Transverse colon (tissue), 4 donors: ENCODE results near the gene TOMM40L.

ENCODE experiments used
- POLR2AphosphoS5 ChIP-seq, 3 donors: sonication (generic); formaldehyde crosslinking; IDR thresholded peaks; one replicate each; pipeline ENCODE4 v1.6.1; 2016; ENCODE audit warnings: antibody characterized with exemption in 3 of 3
- TF ChIP-seq, protein P1 (sequence below), 5 experiments: fragments of 200-600 bp in 3 of 5; fragments of 450-650 bp in 2 of 5; sonication (generic) in 3 of 5; IDR thresholded peaks; 1 replicate in 2 of 5; 2 replicates in 3 of 5; pipeline ENCODE4 v1.5.1; 2016 to 2017; ENCODE audit warnings: antibody characterized with exemption in 5 of 5, inconsistent platforms in 3 of 5, mild to moderate bottlenecking in 2 of 5, moderate library complexity in 1 of 5

DNA sequence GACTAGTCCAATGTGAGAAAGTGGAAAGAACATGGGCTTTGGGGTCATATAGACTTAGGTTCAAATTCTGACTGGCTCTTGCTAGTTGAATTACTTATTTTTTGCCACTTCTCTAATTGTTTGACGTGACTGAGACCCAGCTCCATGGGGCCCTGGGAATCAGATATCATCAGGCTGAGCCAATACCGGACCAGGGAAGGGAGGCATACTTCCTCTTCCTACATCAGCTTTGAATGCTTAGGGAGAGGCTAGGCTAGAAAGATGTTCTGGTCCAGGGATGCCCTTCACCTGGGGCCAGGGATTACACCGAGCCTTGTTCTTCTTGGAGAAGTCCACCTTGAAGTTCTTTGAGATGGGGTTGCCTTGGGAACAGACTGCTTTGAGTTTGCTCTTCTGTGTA, 15.8 kb downstream of the TOMM40L start:
- TF ChIP-seq, protein P1, sequence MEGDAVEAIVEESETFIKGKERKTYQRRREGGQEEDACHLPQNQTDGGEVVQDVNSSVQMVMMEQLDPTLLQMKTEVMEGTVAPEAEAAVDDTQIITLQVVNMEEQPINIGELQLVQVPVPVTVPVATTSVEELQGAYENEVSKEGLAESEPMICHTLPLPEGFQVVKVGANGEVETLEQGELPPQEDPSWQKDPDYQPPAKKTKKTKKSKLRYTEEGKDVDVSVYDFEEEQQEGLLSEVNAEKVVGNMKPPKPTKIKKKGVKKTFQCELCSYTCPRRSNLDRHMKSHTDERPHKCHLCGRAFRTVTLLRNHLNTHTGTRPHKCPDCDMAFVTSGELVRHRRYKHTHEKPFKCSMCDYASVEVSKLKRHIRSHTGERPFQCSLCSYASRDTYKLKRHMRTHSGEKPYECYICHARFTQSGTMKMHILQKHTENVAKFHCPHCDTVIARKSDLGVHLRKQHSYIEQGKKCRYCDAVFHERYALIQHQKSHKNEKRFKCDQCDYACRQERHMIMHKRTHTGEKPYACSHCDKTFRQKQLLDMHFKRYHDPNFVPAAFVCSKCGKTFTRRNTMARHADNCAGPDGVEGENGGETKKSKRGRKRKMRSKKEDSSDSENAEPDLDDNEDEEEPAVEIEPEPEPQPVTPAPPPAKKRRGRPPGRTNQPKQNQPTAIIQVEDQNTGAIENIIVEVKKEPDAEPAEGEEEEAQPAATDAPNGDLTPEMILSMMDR (IDR thresholded peaks at IDR 0.05): no peak
- TF ChIP-seq POLR2AphosphoS5 (IDR thresholded peaks at IDR 0.05): no peak
